A172 (cell line): ENCODE measurements around the gene SAMD14. TPM values are rescaled to one million over a fixed set of nuclear protein-coding genes. Genes with fewer than 3 reads are reported as not detected.

Source experiments
- DNase-seq: peaks from one replicate; pipeline ENCODE4 v3.0.0-alpha.2; 2015; ENCODE audit warnings: low spot score
- total RNA-seq: library from RNA; depleted of rRNA; stranded (reverse); fragments of >200 nt; shearing (Covaris generic); gene quantifications from 2 replicates; pipeline ENCODE4 v1.2.3, GENCODE V29; 2014; rRNA removed

Gene SAMD14
- total RNA-seq, result 0.50 and 0.62 TPM in 2 replicates

GRCh38 chr17:50129728-50130558 is at the start of gene SAMD14:
TSS of gene SAMD14 (minus strand) at chr17:50130160. CDS start at chr17:50124959, 5,201 bp downstream.
- peak; percentile 29 for DNase-seq

- DNase-seq, result peak; percentile 99
These were observed 48.2 kb upstream of the SAMD14 start for GRCh38 chr17:50177983-50178834.

- DNase-seq, result no peak
These were observed 47.5 kb upstream of the SAMD14 start for GRCh38 chr17:50177476-50177875.

- DNase-seq, result no peak
These were observed 46.8 kb upstream of the SAMD14 start for GRCh38 chr17:50176559-50177357.

- DNase-seq, result no peak
These were observed 45.3 kb upstream of the SAMD14 start for GRCh38 chr17:50175035-50175807.

GRCh38 chr17:50174444-50174843 is 44.5 kb upstream of the SAMD14 start:
- no peak for DNase-seq

GRCh38 chr17:50173335-50173941 is 43.5 kb upstream of the SAMD14 start:
- peak; percentile 89 for DNase-seq

GRCh38 chr17:50172936-50173334 is 43.0 kb upstream of the SAMD14 start:
- DNase-seq, result no peak

GRCh38 chr17:50172130-50172529 is 42.2 kb upstream of the SAMD14 start:
- no peak for DNase-seq

- DNase-seq, result no peak
These were observed 41.6 kb upstream of the SAMD14 start for GRCh38 chr17:50171371-50172071.

GRCh38 chr17:50170662-50171370 is 40.9 kb upstream of the SAMD14 start:
- DNase-seq, result peak; percentile 89

GRCh38 chr17:50169881-50170459 is 40.0 kb upstream of the SAMD14 start:
- no peak for DNase-seq

- peak; percentile 67 for DNase-seq
These were observed 39.3 kb upstream of the SAMD14 start for GRCh38 chr17:50169121-50169764.

- no peak for DNase-seq
These were observed 38.4 kb upstream of the SAMD14 start for GRCh38 chr17:50168319-50168718.

- no peak for DNase-seq
These were observed 37.4 kb upstream of the SAMD14 start for GRCh38 chr17:50167371-50167770.

- DNase-seq, result no peak
These were observed 36.7 kb upstream of the SAMD14 start for GRCh38 chr17:50166518-50167181.

- no peak for DNase-seq
These were observed 36.0 kb upstream of the SAMD14 start, which contains the start of gene SGCA for GRCh38 chr17:50165867-50166517. TSS of gene SGCA (plus strand) at chr17:50166005. CDS start at chr17:50166041, 36 bp downstream.
